Measurements from ENCODE around the gene MYO18B.

The MYO18B gene

DNA sequence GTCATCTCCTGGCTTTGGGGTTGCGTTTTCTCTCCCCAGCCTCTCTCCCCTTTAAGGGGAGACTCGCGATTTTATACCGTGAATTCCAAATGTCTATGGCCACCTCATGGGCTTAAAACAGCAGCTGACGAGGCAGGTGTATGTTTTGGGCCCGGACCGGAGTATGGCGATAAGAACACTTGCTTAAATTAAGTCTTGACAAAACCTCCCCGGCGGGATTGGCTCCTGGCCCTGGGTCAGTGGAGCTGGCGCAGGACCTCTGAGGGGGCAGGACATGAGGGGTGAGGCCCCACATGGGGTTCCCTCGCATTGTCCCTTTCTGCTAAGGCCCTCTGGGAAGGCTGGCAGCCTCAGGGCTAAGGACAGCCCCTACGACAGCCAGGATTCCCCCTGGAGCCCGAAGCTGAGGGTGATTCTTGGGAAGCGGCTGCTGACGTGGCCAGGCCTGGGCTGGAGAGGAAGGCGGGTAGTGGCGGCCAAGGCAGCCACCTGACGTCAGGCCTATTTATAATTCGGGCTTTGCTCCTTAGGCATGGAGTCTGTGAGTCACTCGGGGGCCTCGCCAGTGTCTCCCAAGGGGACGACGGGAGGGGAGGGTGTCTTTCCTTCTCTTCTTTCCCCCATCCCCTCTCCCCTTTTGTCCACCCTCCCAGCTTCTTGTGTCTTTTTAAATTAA is 12.7 kb downstream of the MYO18B start:
- Histone ChIP-seq H3K4me1 (ENCODE audit: control insufficient read depth, insufficient read depth, low read length) (no peaks in the 10 kb centered on the region), H3K9me3 (ENCODE audit: control insufficient read depth, insufficient read depth, low read length) (no peaks in the 10 kb centered on the region), H3K4me3 (ENCODE audit: low read depth, low read length) (no peak overlapping the region), H3K36me3 (ENCODE audit: control insufficient read depth, insufficient read depth, low read length) (no peaks in the 10 kb centered on the region), H3K9ac (ENCODE audit: low read depth, low read length) (no peak overlapping the region), H3K27me3 (ENCODE audit: control insufficient read depth, insufficient read depth, low read length) (no peaks in the 10 kb centered on the region)

DNA sequence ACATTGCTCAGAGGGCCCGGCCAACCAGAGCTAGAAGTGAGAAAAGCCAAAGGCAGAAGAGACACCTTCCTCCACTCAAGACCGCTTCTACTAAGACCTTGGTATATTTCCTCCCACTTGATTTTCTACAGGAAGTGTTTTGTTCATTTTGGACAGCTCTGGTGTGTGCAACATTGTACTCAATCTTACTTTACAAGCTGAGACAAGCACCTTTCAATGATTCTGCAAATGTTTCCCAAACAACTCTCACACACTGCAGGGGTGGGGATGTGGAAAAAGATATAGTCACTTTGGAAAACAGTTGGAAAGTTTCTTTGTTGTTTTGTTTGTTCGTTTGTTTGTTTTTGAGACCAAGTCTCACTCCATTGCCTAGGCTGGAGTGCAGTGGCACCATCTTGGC is 15.7 kb downstream of the MYO18B start:
- H3K4me1 ChIP-seq (ENCODE audit: control insufficient read depth, insufficient read depth, low read length): no peaks in the 10 kb centered on the region

DNA sequence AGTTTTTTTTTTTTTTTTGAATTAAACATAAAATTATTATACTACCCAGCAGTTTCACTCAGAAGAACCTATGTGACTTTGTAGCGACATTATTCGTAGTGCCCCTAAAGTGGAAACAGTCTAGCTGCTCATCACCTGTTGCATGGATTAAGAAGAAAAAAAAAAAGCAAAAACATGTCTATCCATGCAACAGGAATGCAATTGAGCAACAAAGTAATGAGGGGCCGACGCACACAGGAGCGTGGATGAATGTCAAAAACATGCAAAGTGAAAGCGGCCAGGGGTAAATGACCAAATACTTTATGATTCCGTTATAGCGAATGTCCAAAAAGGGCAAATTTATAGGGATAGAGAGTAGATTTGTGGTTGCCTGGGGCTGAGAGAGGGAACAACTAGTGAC is 16.3 kb downstream of the MYO18B start:
- Histone ChIP-seq H3K4me1 (ENCODE audit: control insufficient read depth, insufficient read depth, low read length) (no peaks in the 10 kb centered on the region), H3K27me3 (ENCODE audit: control insufficient read depth, insufficient read depth, low read length) (no peaks in the 10 kb centered on the region), H3K9me3 (ENCODE audit: control insufficient read depth, insufficient read depth, low read length) (no peaks in the 10 kb centered on the region), H3K9ac (ENCODE audit: low read depth, low read length) (no peak overlapping the region), H3K4me3 (ENCODE audit: low read depth, low read length) (no peak overlapping the region), H3K36me3 (ENCODE audit: control insufficient read depth, insufficient read depth, low read length) (no peaks in the 10 kb centered on the region)

More for the DNA sequence above, 15.7 kb downstream of the MYO18B start:
- H3K27me3 ChIP-seq (ENCODE audit: control insufficient read depth, insufficient read depth, low read length): no peaks in the 10 kb centered on the region
- no peak overlapping the region for H3K4me3 ChIP-seq (ENCODE audit: low read depth, low read length)
- H3K9me3 ChIP-seq (ENCODE audit: control insufficient read depth, insufficient read depth, low read length): no peaks in the 10 kb centered on the region
- no peaks in the 10 kb centered on the region for H3K36me3 ChIP-seq (ENCODE audit: control insufficient read depth, insufficient read depth, low read length)
- no peak overlapping the region for H3K9ac ChIP-seq (ENCODE audit: low read depth, low read length)

DNA sequence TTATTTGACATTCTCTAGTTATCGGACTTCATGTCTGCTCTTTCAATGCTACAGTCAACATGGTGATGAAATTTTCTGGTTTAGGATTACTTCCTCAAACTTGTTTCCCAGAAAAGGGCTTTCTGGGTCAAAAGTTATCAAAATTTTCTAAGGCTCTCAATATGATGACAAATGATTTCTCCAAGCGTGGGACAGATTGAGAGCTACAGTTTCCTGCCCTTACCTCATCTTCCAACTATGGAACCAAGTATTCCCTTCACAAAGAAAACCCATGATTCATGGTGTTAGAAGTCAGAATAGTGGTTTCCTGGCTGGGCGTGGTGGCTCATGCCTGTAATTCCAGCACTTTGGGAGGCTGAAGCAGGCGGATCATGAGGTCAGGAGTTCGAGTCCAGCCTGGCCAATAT is 17.8 kb downstream of the MYO18B start:
- no peak overlapping the region for H3K9ac ChIP-seq (ENCODE audit: low read depth, low read length)
- no peaks in the 10 kb centered on the region for H3K4me1 ChIP-seq (ENCODE audit: control insufficient read depth, insufficient read depth, low read length)
- no peaks in the 10 kb centered on the region for H3K27me3 ChIP-seq (ENCODE audit: control insufficient read depth, insufficient read depth, low read length)
- H3K4me3 ChIP-seq (ENCODE audit: low read depth, low read length): no peak overlapping the region
- H3K9me3 ChIP-seq (ENCODE audit: control insufficient read depth, insufficient read depth, low read length): no peaks in the 10 kb centered on the region
- H3K36me3 ChIP-seq (ENCODE audit: control insufficient read depth, insufficient read depth, low read length): no peaks in the 10 kb centered on the region

DNA sequence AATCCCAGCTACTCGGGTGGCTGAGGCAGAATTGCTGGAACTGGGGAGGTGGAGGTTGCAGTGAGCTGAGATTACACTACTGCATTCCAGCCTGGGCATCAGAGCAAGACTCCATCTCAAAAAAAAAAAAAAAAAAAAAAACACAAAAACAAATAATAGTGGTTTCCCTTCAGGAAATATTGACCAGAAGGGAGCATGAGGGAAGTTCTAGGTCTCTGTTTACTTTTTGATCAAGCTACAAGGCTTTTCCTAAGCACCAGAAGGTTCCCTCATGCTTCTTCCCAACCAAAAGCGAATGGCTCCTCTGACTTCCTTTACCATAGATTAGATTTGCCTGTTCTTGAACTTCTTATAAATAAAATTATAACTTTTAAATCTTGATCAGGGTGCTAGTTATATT is 18.3 kb downstream of the MYO18B start:
- Histone ChIP-seq H3K9ac (ENCODE audit: low read depth, low read length) (no peak overlapping the region), H3K36me3 (ENCODE audit: control insufficient read depth, insufficient read depth, low read length) (no peaks in the 10 kb centered on the region), H3K9me3 (ENCODE audit: control insufficient read depth, insufficient read depth, low read length) (no peaks in the 10 kb centered on the region), H3K4me1 (ENCODE audit: control insufficient read depth, insufficient read depth, low read length) (no peaks in the 10 kb centered on the region), H3K4me3 (ENCODE audit: low read depth, low read length) (no peak overlapping the region), H3K27me3 (ENCODE audit: control insufficient read depth, insufficient read depth, low read length) (no peaks in the 10 kb centered on the region)

DNA sequence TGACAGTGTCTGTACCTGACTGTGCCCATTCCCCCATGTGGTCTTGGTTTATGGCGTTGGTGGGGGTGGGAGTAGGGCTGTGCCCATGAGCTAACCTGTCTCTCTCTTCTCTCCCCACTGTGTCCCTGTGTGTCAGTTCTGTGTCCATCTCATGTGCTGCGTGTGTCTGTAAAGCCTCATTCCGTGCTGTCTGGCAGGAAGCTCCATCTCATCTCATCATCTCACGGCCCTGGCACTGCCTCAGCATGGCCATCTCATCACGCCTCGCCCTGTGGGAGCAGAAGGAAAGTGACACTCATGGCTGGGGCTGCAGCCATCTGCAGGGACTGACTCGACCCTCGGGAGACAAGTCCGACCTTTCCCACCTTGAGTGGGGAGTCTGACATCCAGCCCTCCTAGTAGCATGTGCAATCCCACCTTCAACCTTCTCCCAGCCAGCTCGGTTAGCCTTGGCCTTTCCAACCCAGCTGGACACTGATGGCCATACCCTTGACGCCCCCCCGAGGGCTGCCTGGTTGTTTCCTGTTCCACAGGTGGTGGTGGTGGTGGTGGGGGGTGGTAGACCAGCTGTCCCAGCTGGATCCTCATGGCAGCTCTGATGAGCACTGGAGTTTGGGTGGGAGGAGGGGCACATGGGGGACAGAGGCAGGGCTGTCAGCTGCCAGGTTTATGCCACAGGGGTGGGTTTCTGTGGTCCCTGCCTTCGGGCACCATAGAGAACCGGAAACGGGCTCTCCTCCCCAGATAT is 19.0 kb downstream of the MYO18B start:
- H3K4me3 ChIP-seq (ENCODE audit: low read depth, low read length): no peak overlapping the region
- H3K9ac ChIP-seq (ENCODE audit: low read depth, low read length): no peak overlapping the region
- H3K36me3 ChIP-seq (ENCODE audit: control insufficient read depth, insufficient read depth, low read length): no peaks in the 10 kb centered on the region
- H3K9me3 ChIP-seq (ENCODE audit: control insufficient read depth, insufficient read depth, low read length): no peaks in the 10 kb centered on the region
- H3K4me1 ChIP-seq (ENCODE audit: control insufficient read depth, insufficient read depth, low read length): no peaks in the 10 kb centered on the region
- no peaks in the 10 kb centered on the region for H3K27me3 ChIP-seq (ENCODE audit: control insufficient read depth, insufficient read depth, low read length)

DNA sequence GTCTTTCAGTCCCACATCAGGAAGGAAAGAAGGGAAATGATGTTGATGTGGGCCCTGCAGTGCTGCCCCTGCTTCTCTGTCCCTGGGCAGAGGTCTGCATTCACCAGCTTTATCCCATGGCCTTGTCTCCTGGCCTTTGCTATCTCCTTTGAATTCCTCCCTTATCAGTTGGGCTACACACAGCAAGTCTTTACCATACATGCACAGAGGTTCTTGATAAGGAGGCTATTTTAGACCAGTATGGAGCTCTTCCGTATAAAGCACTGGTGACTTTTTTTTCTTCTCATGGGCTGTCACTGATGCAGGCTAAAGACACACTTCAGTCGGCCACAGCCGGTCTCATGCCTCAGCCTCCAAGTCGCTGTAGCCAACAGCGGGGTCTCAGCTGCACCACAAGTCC is 20.2 kb downstream of the MYO18B start:
- Histone ChIP-seq H3K4me3 (ENCODE audit: low read depth, low read length) (no peak overlapping the region), H3K27me3 (ENCODE audit: control insufficient read depth, insufficient read depth, low read length) (no peaks in the 10 kb centered on the region), H3K4me1 (ENCODE audit: control insufficient read depth, insufficient read depth, low read length) (no peaks in the 10 kb centered on the region), H3K36me3 (ENCODE audit: control insufficient read depth, insufficient read depth, low read length) (no peaks in the 10 kb centered on the region), H3K9ac (ENCODE audit: low read depth, low read length) (no peak overlapping the region), H3K9me3 (ENCODE audit: control insufficient read depth, insufficient read depth, low read length) (no peaks in the 10 kb centered on the region)

DNA sequence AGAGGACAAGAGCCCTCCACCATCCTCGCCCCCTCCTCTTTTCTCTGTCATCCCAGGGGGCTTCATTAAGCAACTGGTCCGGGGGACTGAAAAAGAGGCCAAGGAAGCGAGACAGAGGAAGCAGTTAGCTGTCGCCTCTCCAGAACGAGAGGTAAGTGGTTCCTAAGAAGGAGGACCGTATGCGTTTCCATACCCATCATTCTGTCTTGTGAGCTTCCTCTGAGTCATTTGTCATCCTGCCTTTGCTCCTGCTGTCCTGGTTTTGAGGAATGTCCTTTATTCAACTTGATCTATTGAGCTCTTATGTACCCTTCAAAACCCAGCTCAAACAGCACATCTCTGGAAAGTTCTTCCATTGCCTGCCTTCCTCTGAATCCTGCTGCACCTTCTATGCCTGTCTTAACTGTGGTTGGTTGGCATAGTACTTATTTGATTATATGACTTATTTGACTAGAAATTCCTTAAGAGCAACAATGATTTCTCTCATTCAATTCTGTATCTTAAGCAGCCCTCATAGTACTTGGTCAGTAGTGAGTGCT is 21.3 kb downstream of the MYO18B start:
- no peak overlapping the region for H3K4me3 ChIP-seq (ENCODE audit: low read depth, low read length)
- no peaks in the 10 kb centered on the region for H3K9me3 ChIP-seq (ENCODE audit: control insufficient read depth, insufficient read depth, low read length)
- no peaks in the 10 kb centered on the region for H3K36me3 ChIP-seq (ENCODE audit: control insufficient read depth, insufficient read depth, low read length)
- H3K4me1 ChIP-seq (ENCODE audit: control insufficient read depth, insufficient read depth, low read length): no peaks in the 10 kb centered on the region
- H3K27me3 ChIP-seq (ENCODE audit: control insufficient read depth, insufficient read depth, low read length): no peaks in the 10 kb centered on the region
- H3K9ac ChIP-seq (ENCODE audit: low read depth, low read length): no peak overlapping the region

DNA sequence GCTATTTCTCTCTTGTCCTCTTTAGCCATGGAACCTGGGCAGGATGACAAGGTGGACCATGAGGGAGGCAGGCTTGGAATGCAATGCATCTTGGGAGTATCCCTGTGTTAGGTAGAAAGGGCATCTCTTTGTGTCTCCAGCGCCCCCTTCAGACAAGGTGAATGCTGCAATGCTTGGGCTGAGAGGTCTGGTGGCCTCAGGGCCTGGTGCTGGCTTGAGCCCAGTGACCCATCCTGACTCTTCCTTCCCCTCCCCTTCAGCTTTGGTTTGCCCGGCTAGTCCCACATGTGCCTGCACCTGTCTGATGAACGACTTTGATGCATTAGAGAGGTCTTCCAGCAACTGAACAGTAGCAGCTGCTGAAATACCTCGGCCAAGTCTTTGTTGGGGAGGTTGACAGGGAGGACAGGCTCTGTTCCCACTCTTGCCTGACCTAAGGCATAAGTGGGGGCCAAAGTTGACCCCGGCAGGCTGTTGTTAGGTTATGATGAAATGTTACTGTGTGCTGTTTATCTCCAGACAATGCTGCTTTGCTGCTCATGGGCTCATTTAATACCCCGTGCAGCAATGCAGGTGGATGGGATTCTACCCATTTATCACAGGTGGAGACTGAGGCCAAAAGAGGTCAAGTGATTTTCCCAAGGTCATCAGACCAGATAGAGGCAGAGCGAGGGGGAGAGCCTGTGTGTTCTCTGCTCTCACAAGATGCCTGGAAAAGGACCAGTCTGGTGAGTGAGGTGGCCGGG is 22.5 kb downstream of the MYO18B start:
- Histone ChIP-seq H3K4me1 (ENCODE audit: control insufficient read depth, insufficient read depth, low read length) (no peaks in the 10 kb centered on the region), H3K36me3 (ENCODE audit: control insufficient read depth, insufficient read depth, low read length) (no peaks in the 10 kb centered on the region), H3K27me3 (ENCODE audit: control insufficient read depth, insufficient read depth, low read length) (no peaks in the 10 kb centered on the region), H3K9ac (ENCODE audit: low read depth, low read length) (no peak overlapping the region), H3K4me3 (ENCODE audit: low read depth, low read length) (no peak overlapping the region), H3K9me3 (ENCODE audit: control insufficient read depth, insufficient read depth, low read length) (no peaks in the 10 kb centered on the region)

DNA sequence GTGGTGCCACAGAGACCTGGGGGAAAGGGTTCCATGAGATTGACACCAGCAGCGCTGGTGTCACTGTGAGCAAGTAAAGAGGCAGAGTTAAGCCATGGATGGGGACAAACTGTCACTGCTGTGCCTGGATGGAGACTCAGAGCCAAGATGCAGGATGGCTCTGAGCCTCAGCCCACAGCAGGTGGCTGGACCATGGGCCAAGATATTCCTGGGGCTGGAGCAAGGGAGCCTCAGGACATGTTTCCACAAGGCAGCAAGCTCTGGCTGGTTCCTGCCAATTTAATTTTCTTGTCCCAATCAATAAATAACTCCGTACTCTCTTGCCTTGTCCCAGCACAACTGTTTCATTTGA is 23.0 kb downstream of the MYO18B start:
- no peaks in the 10 kb centered on the region for H3K36me3 ChIP-seq (ENCODE audit: control insufficient read depth, insufficient read depth, low read length)
- no peak overlapping the region for H3K9ac ChIP-seq (ENCODE audit: low read depth, low read length)
- no peaks in the 10 kb centered on the region for H3K4me1 ChIP-seq (ENCODE audit: control insufficient read depth, insufficient read depth, low read length)
- H3K4me3 ChIP-seq (ENCODE audit: low read depth, low read length): no peak overlapping the region
- no peaks in the 10 kb centered on the region for H3K27me3 ChIP-seq (ENCODE audit: control insufficient read depth, insufficient read depth, low read length)
- no peaks in the 10 kb centered on the region for H3K9me3 ChIP-seq (ENCODE audit: control insufficient read depth, insufficient read depth, low read length)

DNA sequence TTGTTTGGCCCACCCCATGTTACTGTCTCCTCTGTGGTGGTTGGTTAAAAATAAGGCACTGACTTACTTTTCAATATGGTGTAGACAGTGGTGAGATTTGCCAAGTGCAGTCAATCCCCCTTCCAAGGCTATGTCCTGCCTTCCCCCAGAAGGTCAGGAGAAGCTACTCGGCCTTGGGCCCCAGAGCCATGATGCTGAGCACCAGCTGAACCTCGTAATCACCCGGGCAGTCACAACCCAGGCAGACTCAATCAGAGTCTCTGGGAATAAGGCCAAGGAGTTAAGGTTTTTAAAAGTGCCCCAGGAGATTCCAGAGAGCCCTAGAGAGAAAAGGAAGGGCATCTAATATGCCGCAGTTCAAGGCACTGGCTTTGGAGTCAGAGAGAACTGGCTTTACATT is 23.8 kb downstream of the MYO18B start:
- Histone ChIP-seq H3K4me3 (ENCODE audit: low read depth, low read length) (no peak overlapping the region), H3K27me3 (ENCODE audit: control insufficient read depth, insufficient read depth, low read length) (no peaks in the 10 kb centered on the region), H3K4me1 (ENCODE audit: control insufficient read depth, insufficient read depth, low read length) (no peaks in the 10 kb centered on the region), H3K9me3 (ENCODE audit: control insufficient read depth, insufficient read depth, low read length) (no peaks in the 10 kb centered on the region), H3K36me3 (ENCODE audit: control insufficient read depth, insufficient read depth, low read length) (no peaks in the 10 kb centered on the region), H3K9ac (ENCODE audit: low read depth, low read length) (no peak overlapping the region)

Measured in iPS-15b (cell line).